HEK293 (cell line): ENCODE data around the gene RNF224.

Experiments used
- CTCF ChIA-PET: fragments of 350-600 bp; formaldehyde crosslinking; extraction: SDS; loops from one replicate; lab custom pipeline; 2021; ENCODE audit warnings: antibody characterized with exemption; lab: Yijun Ruan, JAX
- POLR2A ChIA-PET: fragments of 300-600 bp; formaldehyde crosslinking; extraction: SDS; loops from one replicate; lab custom pipeline; 2020; ENCODE audit warnings: antibody characterized with exemption, inconsistent platforms; lab: Yijun Ruan, JAX
- H3K27ac ChIP-seq: fragments of 200-500 bp; sonication (Bioruptor generic); 2 replicates; pipeline ENCODE4 v1.5.1; 2014; ENCODE audit warnings: low read depth, low read length, control low read depth, inconsistent platforms; ENCODE audit errors: extremely low read depth
- H3K36me3 ChIP-seq, 2 experiments: fragments of 200-500 bp in 1 of 2; sonication (Bioruptor generic) in 1 of 2; 1 replicate in 1 of 2; 2 replicates in 1 of 2; pipeline ENCODE4 v1.5.1; 2014 to 2017; ENCODE audit warnings: inconsistent platforms in 2 of 2, low read length in 2 of 2; ENCODE audit not compliant: control insufficient read depth in 2 of 2, insufficient read depth in 1 of 2
- H3K4me1 ChIP-seq: fragments of 200-500 bp; sonication (Bioruptor generic); 2 replicates; pipeline ENCODE4 v1.5.1; 2014; ENCODE audit warnings: mild to moderate bottlenecking, low read length, inconsistent platforms; ENCODE audit not compliant: control insufficient read depth, insufficient read depth
- H3K4me3 ChIP-seq: 2 replicates; pipeline ENCODE4 v1.5.1; 2011; ENCODE audit warnings: low read depth, mild to moderate bottlenecking, control low read depth, low read length, moderate library complexity
- H3K9me3 ChIP-seq: fragments of 200-500 bp; sonication (Bioruptor generic); 2 replicates; pipeline ENCODE4 v1.5.1; 2014; ENCODE audit warnings: low read depth, low read length, inconsistent platforms; ENCODE audit not compliant: control insufficient read depth, insufficient read depth
- BCL11A ChIP-seq: fragments of 450-650 bp; formaldehyde crosslinking; IDR thresholded peaks from 2 replicates; pipeline ENCODE4 v1.5.1; 2016; ENCODE audit warnings: low read depth, missing biosample characterization, missing genetic modification characterization
- BCL11B ChIP-seq: fragments of 450-650 bp; formaldehyde crosslinking; IDR thresholded peaks from 2 replicates; pipeline ENCODE4 v1.5.1; 2016; ENCODE audit warnings: low read depth, missing biosample characterization, missing genetic modification characterization
- FEZF1 ChIP-seq: fragments of 450-650 bp; formaldehyde crosslinking; IDR thresholded peaks from 2 replicates; pipeline ENCODE4 v1.5.1; 2016; ENCODE audit warnings: missing biosample characterization, missing genetic modification characterization
- GLI2 ChIP-seq: fragments of 450-650 bp; formaldehyde crosslinking; IDR thresholded peaks from 2 replicates; pipeline ENCODE4; 2017; ENCODE audit warnings: missing biosample characterization, missing genetic modification characterization, low read depth, borderline replicate concordance
- KLF1 ChIP-seq: fragments of 450-650 bp; formaldehyde crosslinking; IDR thresholded peaks from 2 replicates; pipeline ENCODE4 v1.5.1; 2016; ENCODE audit warnings: missing biosample characterization, missing genetic modification characterization
- KLF10 ChIP-seq: fragments of 450-650 bp; IDR thresholded peaks from 2 replicates; pipeline ENCODE4 v1.5.1; 2018; ENCODE audit warnings: missing biosample characterization, mild to moderate bottlenecking, missing genetic modification characterization
- SALL2 ChIP-seq: fragments of 450-650 bp; formaldehyde crosslinking; IDR thresholded peaks from 2 replicates; pipeline ENCODE4 v1.5.0; 2017; ENCODE audit warnings: missing biosample characterization, mild to moderate bottlenecking, missing genetic modification characterization, borderline replicate concordance
- SCRT2 ChIP-seq: fragments of 450-650 bp; formaldehyde crosslinking; IDR thresholded peaks from 2 replicates; pipeline ENCODE4 v1.5.1; 2016; ENCODE audit warnings: missing biosample characterization, missing genetic modification characterization
- TRIM28 ChIP-seq: IDR thresholded peaks from 2 replicates; pipeline ENCODE4 v1.6.1; 2011; ENCODE audit warnings: low read length, control low read depth, borderline replicate concordance
- ZFP69B ChIP-seq: fragments of 450-650 bp; formaldehyde crosslinking; IDR thresholded peaks from 2 replicates; pipeline ENCODE4 v1.5.1; 2016; ENCODE audit warnings: missing biosample characterization, missing genetic modification characterization
- ZNF121 ChIP-seq: fragments of 450-650 bp; formaldehyde crosslinking; IDR thresholded peaks from 2 replicates; pipeline ENCODE4 v1.5.1; 2016; ENCODE audit warnings: missing biosample characterization, missing genetic modification characterization
- ZNF133 ChIP-seq: fragments of 450-650 bp; formaldehyde crosslinking; IDR thresholded peaks from 2 replicates; pipeline ENCODE4 v1.5.1; 2016; ENCODE audit warnings: missing biosample characterization, missing genetic modification characterization
- ZNF184 ChIP-seq: fragments of 450-650 bp; IDR thresholded peaks from 2 replicates; pipeline ENCODE4 v1.5.1; 2018; ENCODE audit warnings: missing biosample characterization, mild to moderate bottlenecking, missing genetic modification characterization
- ZNF366 ChIP-seq: fragments of 450-650 bp; formaldehyde crosslinking; conservative IDR thresholded peaks from 2 replicates; pipeline ENCODE4 v1.5.1; 2016; ENCODE audit warnings: missing biosample characterization, missing genetic modification characterization
- ZNF433 ChIP-seq: fragments of 450-650 bp; formaldehyde crosslinking; IDR thresholded peaks from 2 replicates; pipeline ENCODE4 v1.5.1; 2016; ENCODE audit warnings: missing biosample characterization, missing genetic modification characterization, low read depth
- ZNF501 ChIP-seq: fragments of 450-650 bp; formaldehyde crosslinking; IDR thresholded peaks from 2 replicates; pipeline ENCODE4 v1.5.1; 2016; ENCODE audit warnings: missing biosample characterization, missing genetic modification characterization
- ZNF596 ChIP-seq: fragments of 450-650 bp; IDR thresholded peaks from 2 replicates; pipeline ENCODE4 v1.5.0; 2018; ENCODE audit warnings: missing biosample characterization, mild to moderate bottlenecking, missing genetic modification characterization, moderate library complexity
- ZNF624 ChIP-seq: fragments of 450-650 bp; formaldehyde crosslinking; IDR thresholded peaks from 2 replicates; pipeline ENCODE4 v1.5.1; 2017; ENCODE audit warnings: missing biosample characterization, missing genetic modification characterization
- ZNF791 ChIP-seq: fragments of 450-650 bp; formaldehyde crosslinking; IDR thresholded peaks from 2 replicates; pipeline ENCODE4 v1.5.1; 2016; ENCODE audit warnings: missing biosample characterization, missing genetic modification characterization
- ZNF830 ChIP-seq: fragments of 450-650 bp; IDR thresholded peaks from 2 replicates; pipeline ENCODE4 v1.5.0; 2018; ENCODE audit warnings: missing biosample characterization, missing genetic modification characterization, low read depth, mild to moderate bottlenecking, moderate library complexity
- TF ChIP-seq, protein P1 (sequence below): fragments of 450-650 bp; formaldehyde crosslinking; IDR thresholded peaks from 2 replicates; pipeline ENCODE4 v1.5.1; 2016; ENCODE audit warnings: missing biosample characterization, missing genetic modification characterization, borderline replicate concordance
- TF ChIP-seq, protein P2 (sequence below): fragments of 450-650 bp; formaldehyde crosslinking; IDR thresholded peaks from 2 replicates; pipeline ENCODE4 v1.5.1; 2016; ENCODE audit warnings: missing biosample characterization, missing genetic modification characterization, low read depth
- TF ChIP-seq, protein P3 (sequence below): fragments of 450-650 bp; formaldehyde crosslinking; IDR thresholded peaks from 2 replicates; pipeline ENCODE4 v1.5.1; 2016; ENCODE audit warnings: missing biosample characterization, missing genetic modification characterization

Gene RNF224

DNA sequence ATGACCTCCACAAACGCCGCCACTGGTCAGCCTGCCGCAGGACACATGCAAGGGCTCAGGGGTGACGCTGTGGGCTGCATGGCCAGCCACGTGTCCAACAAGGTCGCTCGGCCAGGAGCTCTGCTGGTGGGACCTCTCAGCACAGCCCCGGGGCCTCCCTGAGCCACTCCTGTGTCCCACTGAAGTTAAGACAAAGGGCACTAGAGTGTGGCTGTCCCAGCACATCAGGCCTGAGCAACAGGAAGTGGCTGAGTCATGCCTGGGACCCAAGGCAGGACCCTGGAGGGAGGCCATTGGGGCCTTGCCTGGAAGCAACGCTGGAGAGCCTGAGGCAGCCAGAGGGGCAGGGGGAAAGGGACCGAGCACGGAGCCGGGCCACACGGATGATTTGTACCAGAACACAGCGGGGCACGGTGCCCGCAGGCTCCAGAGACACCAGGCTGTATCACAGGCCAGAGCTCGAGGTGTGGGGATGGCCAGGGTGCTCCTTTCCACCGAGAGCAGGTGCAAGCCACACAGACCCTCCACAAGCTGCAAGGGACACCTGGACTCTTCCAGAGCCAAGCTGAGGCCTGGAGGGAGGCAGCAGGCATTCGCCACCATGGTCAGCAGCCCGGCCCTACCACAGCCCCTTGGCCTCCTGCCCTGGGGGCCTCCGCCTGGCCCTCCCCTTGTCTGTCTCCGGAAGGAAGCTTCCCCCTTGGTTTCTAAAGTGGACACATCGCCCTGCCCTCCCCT is 48.9 kb upstream of the RNF224 start (continued):
- TF ChIP-seq, protein P1, sequence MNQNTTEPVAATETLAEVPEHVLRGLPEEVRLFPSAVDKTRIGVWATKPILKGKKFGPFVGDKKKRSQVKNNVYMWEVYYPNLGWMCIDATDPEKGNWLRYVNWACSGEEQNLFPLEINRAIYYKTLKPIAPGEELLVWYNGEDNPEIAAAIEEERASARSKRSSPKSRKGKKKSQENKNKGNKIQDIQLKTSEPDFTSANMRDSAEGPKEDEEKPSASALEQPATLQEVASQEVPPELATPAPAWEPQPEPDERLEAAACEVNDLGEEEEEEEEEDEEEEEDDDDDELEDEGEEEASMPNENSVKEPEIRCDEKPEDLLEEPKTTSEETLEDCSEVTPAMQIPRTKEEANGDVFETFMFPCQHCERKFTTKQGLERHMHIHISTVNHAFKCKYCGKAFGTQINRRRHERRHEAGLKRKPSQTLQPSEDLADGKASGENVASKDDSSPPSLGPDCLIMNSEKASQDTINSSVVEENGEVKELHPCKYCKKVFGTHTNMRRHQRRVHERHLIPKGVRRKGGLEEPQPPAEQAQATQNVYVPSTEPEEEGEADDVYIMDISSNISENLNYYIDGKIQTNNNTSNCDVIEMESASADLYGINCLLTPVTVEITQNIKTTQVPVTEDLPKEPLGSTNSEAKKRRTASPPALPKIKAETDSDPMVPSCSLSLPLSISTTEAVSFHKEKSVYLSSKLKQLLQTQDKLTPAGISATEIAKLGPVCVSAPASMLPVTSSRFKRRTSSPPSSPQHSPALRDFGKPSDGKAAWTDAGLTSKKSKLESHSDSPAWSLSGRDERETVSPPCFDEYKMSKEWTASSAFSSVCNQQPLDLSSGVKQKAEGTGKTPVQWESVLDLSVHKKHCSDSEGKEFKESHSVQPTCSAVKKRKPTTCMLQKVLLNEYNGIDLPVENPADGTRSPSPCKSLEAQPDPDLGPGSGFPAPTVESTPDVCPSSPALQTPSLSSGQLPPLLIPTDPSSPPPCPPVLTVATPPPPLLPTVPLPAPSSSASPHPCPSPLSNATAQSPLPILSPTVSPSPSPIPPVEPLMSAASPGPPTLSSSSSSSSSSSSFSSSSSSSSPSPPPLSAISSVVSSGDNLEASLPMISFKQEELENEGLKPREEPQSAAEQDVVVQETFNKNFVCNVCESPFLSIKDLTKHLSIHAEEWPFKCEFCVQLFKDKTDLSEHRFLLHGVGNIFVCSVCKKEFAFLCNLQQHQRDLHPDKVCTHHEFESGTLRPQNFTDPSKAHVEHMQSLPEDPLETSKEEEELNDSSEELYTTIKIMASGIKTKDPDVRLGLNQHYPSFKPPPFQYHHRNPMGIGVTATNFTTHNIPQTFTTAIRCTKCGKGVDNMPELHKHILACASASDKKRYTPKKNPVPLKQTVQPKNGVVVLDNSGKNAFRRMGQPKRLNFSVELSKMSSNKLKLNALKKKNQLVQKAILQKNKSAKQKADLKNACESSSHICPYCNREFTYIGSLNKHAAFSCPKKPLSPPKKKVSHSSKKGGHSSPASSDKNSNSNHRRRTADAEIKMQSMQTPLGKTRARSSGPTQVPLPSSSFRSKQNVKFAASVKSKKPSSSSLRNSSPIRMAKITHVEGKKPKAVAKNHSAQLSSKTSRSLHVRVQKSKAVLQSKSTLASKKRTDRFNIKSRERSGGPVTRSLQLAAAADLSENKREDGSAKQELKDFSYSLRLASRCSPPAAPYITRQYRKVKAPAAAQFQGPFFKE (tag by site-specific recombination), result no peak
- peak; percentile 61 for TF ChIP-seq SCRT2 (tag by site-specific recombination)

DNA sequence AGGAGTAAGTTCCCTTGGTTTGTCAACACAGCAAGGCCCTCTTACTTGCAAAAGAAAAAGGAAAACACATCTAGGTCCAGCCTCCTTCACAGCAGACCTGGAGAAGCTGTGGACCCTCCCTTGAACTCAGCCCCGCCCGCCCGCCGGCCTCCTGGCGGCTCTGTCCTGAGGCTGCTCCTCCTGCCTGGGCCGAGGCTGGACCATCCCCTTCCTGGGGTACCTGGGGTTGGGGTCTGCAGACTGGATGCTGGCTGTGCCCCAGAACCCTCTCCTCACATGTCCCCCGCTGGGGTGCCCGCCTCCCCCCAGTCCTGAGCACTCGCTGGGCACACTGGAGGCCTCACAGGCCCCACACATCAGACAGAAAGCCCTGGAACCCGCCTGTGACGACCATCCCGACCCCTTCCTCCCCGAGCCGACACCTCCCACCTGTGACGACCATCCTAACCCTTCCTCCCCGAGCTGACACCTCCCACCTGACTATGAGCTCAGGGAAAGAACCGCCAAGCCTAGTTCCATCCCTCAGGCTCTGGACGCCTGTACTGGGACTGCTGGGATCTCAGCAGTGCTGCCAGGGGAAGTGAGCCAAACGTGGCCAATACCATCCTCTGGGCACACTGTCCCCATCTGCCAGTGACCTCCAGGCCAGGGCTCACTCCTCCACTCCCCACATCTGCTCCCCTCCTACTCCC is 48.2 kb upstream of the RNF224 start:
- ChIA-PET CTCF (interaction anchor here (0.6 kb wide), 1 partner anchor 390 kb away, joined by 3 read pairs; no protein-coding TSS in a partner anchor), POLR2A (interaction anchor here (0.7 to 2.0 kb wide), 2 partner anchors 10 to 11 kb away, joined by 3 to 6 read pairs; partner anchors contain the start of gene LRRC26)
- TF ChIP-seq KLF1 (0 out of 2 replicates have a peak, but pooled peaks have one; percentile 20), ZNF184 (tag by site-specific recombination) (no peak)
- no peaks in the 10 kb centered on the region for H3K9me3 ChIP-seq
- peaks cover 0 to 65% of the 10 kb centered on the region in 2 experiments; a peak in 2 of 3 replicates for H3K36me3 ChIP-seq
- H3K27ac ChIP-seq, result no peak overlapping the region
- no peaks in the 10 kb centered on the region for H3K4me1 ChIP-seq
- no peak overlapping the region for H3K4me3 ChIP-seq

DNA sequence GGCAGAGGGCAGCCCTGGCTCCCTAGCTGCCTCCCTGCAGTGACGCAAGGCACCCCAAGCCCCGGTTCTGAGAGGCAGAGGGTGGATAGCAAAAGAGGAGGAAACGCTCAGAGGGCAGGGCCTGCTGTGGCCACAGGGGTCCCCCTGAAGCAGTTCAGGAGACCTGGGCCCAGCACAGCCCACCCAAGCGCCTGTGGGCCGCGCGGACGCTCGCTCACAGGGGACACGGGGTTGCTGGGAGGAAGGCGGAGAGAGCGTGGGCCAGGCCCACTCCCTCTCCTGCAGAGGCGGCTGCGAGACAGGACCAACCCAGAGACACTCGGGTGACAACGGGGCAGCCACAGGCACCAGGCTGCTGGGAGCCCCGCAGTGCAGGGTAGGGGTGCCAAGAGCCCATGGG is 47.5 kb upstream of the RNF224 start:
- ChIA-PET POLR2A (interaction anchor here (0.7 to 2.0 kb wide), 5 partner anchors 10 to 61 kb away, joined by 3 to 6 read pairs (median 5); partner anchors contain the start of genes LRRC26 and TUBB4B), CTCF (no interaction called here)
- H3K27ac ChIP-seq, result no peak overlapping the region
- H3K4me1 ChIP-seq, result no peaks in the 10 kb centered on the region
- no peak overlapping the region for H3K4me3 ChIP-seq
- H3K36me3 ChIP-seq, result peaks cover 0 to 70% of the 10 kb centered on the region in 2 experiments; a peak in 2 of 3 replicates
- H3K9me3 ChIP-seq, result no peaks in the 10 kb centered on the region
- TF ChIP-seq KLF10 (tag by site-specific recombination) (no peak), BCL11A (tag by site-specific recombination) (no peak), SALL2 (tag by site-specific recombination) (no peak), ZNF596 (no peak), ZFP69B (tag by site-specific recombination) (no peak), ZNF501 (tag by site-specific recombination) (no peak), ZNF133 (no peak), ZNF791 (tag by site-specific recombination) (no peak), FEZF1 (no peak), ZNF624 (tag by site-specific recombination) (no peak), ZNF433 (tag by site-specific recombination) (no peak), ZNF830 (tag by site-specific recombination) (no peak), TRIM28 (no peak), BCL11B (tag by site-specific recombination) (no peak), GLI2 (no peak), ZNF366 (tag by site-specific recombination) (no peak), ZNF121 (no peak)
- TF ChIP-seq, protein P2, sequence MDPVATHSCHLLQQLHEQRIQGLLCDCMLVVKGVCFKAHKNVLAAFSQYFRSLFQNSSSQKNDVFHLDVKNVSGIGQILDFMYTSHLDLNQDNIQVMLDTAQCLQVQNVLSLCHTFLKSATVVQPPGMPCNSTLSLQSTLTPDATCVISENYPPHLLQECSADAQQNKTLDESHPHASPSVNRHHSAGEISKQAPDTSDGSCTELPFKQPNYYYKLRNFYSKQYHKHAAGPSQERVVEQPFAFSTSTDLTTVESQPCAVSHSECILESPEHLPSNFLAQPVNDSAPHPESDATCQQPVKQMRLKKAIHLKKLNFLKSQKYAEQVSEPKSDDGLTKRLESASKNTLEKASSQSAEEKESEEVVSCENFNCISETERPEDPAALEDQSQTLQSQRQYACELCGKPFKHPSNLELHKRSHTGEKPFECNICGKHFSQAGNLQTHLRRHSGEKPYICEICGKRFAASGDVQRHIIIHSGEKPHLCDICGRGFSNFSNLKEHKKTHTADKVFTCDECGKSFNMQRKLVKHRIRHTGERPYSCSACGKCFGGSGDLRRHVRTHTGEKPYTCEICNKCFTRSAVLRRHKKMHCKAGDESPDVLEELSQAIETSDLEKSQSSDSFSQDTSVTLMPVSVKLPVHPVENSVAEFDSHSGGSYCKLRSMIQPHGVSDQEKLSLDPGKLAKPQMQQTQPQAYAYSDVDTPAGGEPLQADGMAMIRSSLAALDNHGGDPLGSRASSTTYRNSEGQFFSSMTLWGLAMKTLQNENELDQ (tag by site-specific recombination), result no peak
- TF ChIP-seq, protein P3, sequence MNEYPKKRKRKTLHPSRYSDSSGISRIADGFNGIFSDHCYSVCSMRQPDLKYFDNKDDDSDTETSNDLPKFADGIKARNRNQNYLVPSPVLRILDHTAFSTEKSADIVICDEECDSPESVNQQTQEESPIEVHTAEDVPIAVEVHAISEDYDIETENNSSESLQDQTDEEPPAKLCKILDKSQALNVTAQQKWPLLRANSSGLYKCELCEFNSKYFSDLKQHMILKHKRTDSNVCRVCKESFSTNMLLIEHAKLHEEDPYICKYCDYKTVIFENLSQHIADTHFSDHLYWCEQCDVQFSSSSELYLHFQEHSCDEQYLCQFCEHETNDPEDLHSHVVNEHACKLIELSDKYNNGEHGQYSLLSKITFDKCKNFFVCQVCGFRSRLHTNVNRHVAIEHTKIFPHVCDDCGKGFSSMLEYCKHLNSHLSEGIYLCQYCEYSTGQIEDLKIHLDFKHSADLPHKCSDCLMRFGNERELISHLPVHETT, result no peak
